ENCODE measurements around the gene MED27. TPM values are rescaled to one million over a fixed set of nuclear protein-coding genes. Genes with fewer than 3 reads are reported as not detected.
A peak's percentile ranks its signal among the peaks of the same experiment; 100 is the strongest.

MED27 gene
- total and polyA plus RNA-seq, 10 of the 15 experiments (the other 5 are each of a cell fraction or from before 2014, with no cell fraction given) = 20.3 to 50.3 (median 35.5) TPM

DNA sequence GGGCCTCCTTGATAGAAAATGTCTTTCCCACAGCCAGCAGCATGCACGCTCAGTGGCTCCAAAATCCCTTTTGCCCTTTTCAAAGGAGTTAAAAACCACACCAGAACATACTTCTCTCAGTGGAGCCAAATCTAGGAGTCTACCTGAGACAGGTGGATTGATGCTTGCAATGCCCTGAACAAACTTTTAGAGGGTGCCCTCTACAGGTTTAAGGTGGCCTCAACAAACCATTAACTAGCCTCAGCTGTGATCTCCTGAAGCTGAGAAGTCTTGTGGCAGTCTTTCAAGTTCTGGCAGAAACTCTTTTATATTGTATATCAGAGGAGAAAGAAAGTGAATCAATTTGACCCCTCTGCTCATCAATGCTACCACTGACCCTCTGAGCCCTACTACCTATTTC, 125.4 kb downstream of the MED27 start:
- in situ Hi-C loops (cut with MboI) (no loop called here), intact Hi-C loops (cut with micrococcal nuclease; ENCODE audit: unreplicated experiment) (no loop called here)
- ChIA-PET CTCF (interaction anchor here (0.8 to 2.2 kb wide), 8 partner anchors 10 to 300 kb away, joined by 3 to 13 read pairs (median 6); no protein-coding TSS in a partner anchor), RAD21 (ENCODE audit: unreplicated experiment) (no interaction called here), POLR2A (no interaction called here), SMC1A (ENCODE audit: uncharacterized antibody, unreplicated experiment) (no interaction called here)
- Histone ChIP-seq H4K20me1 (ENCODE audit: control insufficient read depth, insufficient read depth) (peaks cover 3% of the 10 kb centered on the region; the same call in 1 of the 2 replicates), H3K4me3 (no peak overlapping the region), H3K27ac (ENCODE audit: control insufficient read depth, insufficient read depth) (no peak overlapping the region), H3K4me2 (ENCODE audit: control insufficient read depth, insufficient read depth) (no peak overlapping the region), H2AFZ (ENCODE audit: control insufficient read depth, low read depth, low read length) (no peak overlapping the region), H3K79me2 (ENCODE audit: control insufficient read depth, insufficient read depth, low read length) (no peaks in the 10 kb centered on the region), H3K27me3 (replicated peaks in 1 of 2; ENCODE audit: control insufficient read depth in 2 of 2, insufficient read depth in 2 of 2, low read length in 1 of 2) (no peaks in the 10 kb centered on the region), H3K4me1 (ENCODE audit: control insufficient read depth, insufficient read depth, low read length) (no peaks in the 10 kb centered on the region), H3K9ac (ENCODE audit: control insufficient read depth, insufficient read depth, low read length) (no peak overlapping the region), H3K36me3 (ENCODE audit: control insufficient read depth in 2 of 2, insufficient read depth in 2 of 2, low read length in 1 of 2) (no peaks in the 10 kb centered on the region), H3K9me3 (replicated peaks; ENCODE audit: control insufficient read depth, insufficient read depth, low read length) (no peaks in the 10 kb centered on the region)
- no peak for FAIRE-seq
- peak; percentile 33 for TF ChIP-seq RAD21 (IDR thresholded peaks at IDR 0.05; ENCODE audit: insufficient read depth, low read depth, low read length)
- TF ChIP-seq CHD1 (IDR thresholded peaks at IDR 0.05; ENCODE audit: low read depth, low read length) = no peak
- TF ChIP-seq, protein P1, sequence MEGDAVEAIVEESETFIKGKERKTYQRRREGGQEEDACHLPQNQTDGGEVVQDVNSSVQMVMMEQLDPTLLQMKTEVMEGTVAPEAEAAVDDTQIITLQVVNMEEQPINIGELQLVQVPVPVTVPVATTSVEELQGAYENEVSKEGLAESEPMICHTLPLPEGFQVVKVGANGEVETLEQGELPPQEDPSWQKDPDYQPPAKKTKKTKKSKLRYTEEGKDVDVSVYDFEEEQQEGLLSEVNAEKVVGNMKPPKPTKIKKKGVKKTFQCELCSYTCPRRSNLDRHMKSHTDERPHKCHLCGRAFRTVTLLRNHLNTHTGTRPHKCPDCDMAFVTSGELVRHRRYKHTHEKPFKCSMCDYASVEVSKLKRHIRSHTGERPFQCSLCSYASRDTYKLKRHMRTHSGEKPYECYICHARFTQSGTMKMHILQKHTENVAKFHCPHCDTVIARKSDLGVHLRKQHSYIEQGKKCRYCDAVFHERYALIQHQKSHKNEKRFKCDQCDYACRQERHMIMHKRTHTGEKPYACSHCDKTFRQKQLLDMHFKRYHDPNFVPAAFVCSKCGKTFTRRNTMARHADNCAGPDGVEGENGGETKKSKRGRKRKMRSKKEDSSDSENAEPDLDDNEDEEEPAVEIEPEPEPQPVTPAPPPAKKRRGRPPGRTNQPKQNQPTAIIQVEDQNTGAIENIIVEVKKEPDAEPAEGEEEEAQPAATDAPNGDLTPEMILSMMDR (IDR thresholded peaks at IDR 0.05 in 2 of 3, conservative IDR thresholded peaks at IDR 0.05 in 1 of 3; ENCODE audit: control insufficient read depth in 2 of 3, extremely low read depth in 1 of 3, insufficient read depth in 1 of 3, low read depth in 3 of 3, low read length in 3 of 3) = peak; percentile 33 to 48 (median 43); a peak in 5 of 6 replicates
- no peak for TF ChIP-seq HCFC1 (IDR thresholded peaks at IDR 0.05; ENCODE audit: low read length)
- no TSS peak for BruUV-seq (replicated peaks)
- DNase-seq (ENCODE audit: low read depth, low spot score) = no peak
- ATAC-seq = peak; percentile 48; the same call in 1 of the 3 replicates
- WGBS (ENCODE audit: insufficient coverage, insufficient replicate concordance, low lambda C conversion rate, missing lambda C conversion rate) = 100% methylated on average over 1 of the region's 1 CpG

DNA sequence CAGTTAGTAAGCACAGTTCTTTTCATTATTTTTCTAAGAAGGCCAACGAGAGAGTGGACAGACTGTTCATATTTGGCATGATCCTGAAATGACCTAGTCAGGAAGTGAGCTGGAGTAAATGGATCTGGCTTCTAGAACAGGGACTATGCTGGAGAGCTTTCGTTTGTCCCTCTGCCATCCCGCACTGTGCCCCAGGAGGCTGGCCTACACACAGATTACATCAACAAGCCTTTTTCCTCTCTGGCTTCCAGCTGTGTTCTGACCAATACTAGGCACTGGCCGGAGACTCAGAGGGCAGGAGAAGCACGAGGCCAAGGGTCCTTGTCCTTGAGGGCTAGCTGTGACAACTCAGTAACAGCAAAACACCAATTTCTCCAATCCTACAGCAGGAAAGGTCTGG, 127.8 kb downstream of the MED27 start:
- Histone ChIP-seq H3K4me3 (no peak overlapping the region), H3K27ac (ENCODE audit: control insufficient read depth, insufficient read depth) (no peak overlapping the region), H3K27me3 (replicated peaks in 1 of 2; ENCODE audit: control insufficient read depth in 2 of 2, insufficient read depth in 2 of 2, low read length in 1 of 2) (no peaks in the 10 kb centered on the region), H4K20me1 (ENCODE audit: control insufficient read depth, insufficient read depth) (peaks cover 3% of the 10 kb centered on the region; the same call in 1 of the 2 replicates), H3K9ac (ENCODE audit: control insufficient read depth, insufficient read depth, low read length) (no peak overlapping the region), H3K36me3 (ENCODE audit: control insufficient read depth in 2 of 2, insufficient read depth in 2 of 2, low read length in 1 of 2) (no peaks in the 10 kb centered on the region), H3K9me3 (replicated peaks; ENCODE audit: control insufficient read depth, insufficient read depth, low read length) (no peaks in the 10 kb centered on the region), H3K4me2 (ENCODE audit: control insufficient read depth, insufficient read depth) (no peak overlapping the region), H3K4me1 (ENCODE audit: control insufficient read depth, insufficient read depth, low read length) (no peaks in the 10 kb centered on the region), H2AFZ (ENCODE audit: control insufficient read depth, low read depth, low read length) (no peak overlapping the region), H3K79me2 (ENCODE audit: control insufficient read depth, insufficient read depth, low read length) (no peaks in the 10 kb centered on the region)
- DNase-seq (ENCODE audit: low read depth, low spot score) (no peak), FAIRE-seq (no peak), ATAC-seq (no peak)
- CTCF ChIA-PET = no interaction called here
- RAD21 ChIA-PET (ENCODE audit: unreplicated experiment) = no interaction called here
- no TSS peak for BruUV-seq (replicated peaks)
- SMC1A ChIA-PET (ENCODE audit: uncharacterized antibody, unreplicated experiment) = interaction anchor here (1.5 kb wide), 1 partner anchor 11 kb away, joined by 3 read pairs; no protein-coding TSS in a partner anchor
- WGBS (ENCODE audit: insufficient coverage, insufficient replicate concordance, low lambda C conversion rate, missing lambda C conversion rate) = 65% methylated on average over 5 of the region's 5 CpGs
- intact Hi-C loops (cut with micrococcal nuclease; ENCODE audit: unreplicated experiment) = no loop called here
- no peak for TF ChIP-seq BMI1 (IDR thresholded peaks at IDR 0.05; ENCODE audit: borderline replicate concordance)
- TF ChIP-seq EGR1 (IDR thresholded peaks at IDR 0.05; ENCODE audit: borderline replicate concordance in 1 of 2, low read depth in 2 of 2, low read length in 2 of 2) = no peak
- TF ChIP-seq KLF5 (IDR thresholded peaks at IDR 0.05; ENCODE audit: partially characterized antibody) = no peak
- no peak for TF ChIP-seq CEBPB (IDR thresholded peaks at IDR 0.05; ENCODE audit: borderline replicate concordance in 1 of 2, low read depth in 2 of 2, low read length in 2 of 2)
- TF ChIP-seq YBX1 (IDR thresholded peaks at IDR 0.05) = no peak
- TF ChIP-seq CHD2 (IDR thresholded peaks at IDR 0.05; ENCODE audit: borderline replicate concordance, low read depth, low read length) = no peak
- no peak for TF ChIP-seq IRF4 (IDR thresholded peaks at IDR 0.05; ENCODE audit: low read depth, low read length)
- TF ChIP-seq, protein P2, sequence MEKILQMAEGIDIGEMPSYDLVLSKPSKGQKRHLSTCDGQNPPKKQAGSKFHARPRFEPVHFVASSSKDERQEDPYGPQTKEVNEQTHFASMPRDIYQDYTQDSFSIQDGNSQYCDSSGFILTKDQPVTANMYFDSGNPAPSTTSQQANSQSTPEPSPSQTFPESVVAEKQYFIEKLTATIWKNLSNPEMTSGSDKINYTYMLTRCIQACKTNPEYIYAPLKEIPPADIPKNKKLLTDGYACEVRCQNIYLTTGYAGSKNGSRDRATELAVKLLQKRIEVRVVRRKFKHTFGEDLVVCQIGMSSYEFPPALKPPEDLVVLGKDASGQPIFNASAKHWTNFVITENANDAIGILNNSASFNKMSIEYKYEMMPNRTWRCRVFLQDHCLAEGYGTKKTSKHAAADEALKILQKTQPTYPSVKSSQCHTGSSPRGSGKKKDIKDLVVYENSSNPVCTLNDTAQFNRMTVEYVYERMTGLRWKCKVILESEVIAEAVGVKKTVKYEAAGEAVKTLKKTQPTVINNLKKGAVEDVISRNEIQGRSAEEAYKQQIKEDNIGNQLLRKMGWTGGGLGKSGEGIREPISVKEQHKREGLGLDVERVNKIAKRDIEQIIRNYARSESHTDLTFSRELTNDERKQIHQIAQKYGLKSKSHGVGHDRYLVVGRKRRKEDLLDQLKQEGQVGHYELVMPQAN (conservative IDR thresholded peaks at IDR 0.05) = no peak
- no peak for TF ChIP-seq HDGF (IDR thresholded peaks at IDR 0.05)
- no peak for TF ChIP-seq JUND (IDR thresholded peaks at IDR 0.05; ENCODE audit: low read depth, low read length)
- POLR2A ChIA-PET = no interaction called here
- in situ Hi-C loops (cut with MboI) = no loop called here
